ENCODE results near the gene YY1. TPM values are rescaled to one million over a fixed set of nuclear protein-coding genes. Genes with fewer than 3 reads are reported as not detected.

YY1 gene
- total and polyA plus RNA-seq, 9 of the 15 experiments (the other 6 are each of a cell fraction or from before 2014, with no cell fraction given), result 20.8 to 74.2 (median 46.7) TPM

DNA sequence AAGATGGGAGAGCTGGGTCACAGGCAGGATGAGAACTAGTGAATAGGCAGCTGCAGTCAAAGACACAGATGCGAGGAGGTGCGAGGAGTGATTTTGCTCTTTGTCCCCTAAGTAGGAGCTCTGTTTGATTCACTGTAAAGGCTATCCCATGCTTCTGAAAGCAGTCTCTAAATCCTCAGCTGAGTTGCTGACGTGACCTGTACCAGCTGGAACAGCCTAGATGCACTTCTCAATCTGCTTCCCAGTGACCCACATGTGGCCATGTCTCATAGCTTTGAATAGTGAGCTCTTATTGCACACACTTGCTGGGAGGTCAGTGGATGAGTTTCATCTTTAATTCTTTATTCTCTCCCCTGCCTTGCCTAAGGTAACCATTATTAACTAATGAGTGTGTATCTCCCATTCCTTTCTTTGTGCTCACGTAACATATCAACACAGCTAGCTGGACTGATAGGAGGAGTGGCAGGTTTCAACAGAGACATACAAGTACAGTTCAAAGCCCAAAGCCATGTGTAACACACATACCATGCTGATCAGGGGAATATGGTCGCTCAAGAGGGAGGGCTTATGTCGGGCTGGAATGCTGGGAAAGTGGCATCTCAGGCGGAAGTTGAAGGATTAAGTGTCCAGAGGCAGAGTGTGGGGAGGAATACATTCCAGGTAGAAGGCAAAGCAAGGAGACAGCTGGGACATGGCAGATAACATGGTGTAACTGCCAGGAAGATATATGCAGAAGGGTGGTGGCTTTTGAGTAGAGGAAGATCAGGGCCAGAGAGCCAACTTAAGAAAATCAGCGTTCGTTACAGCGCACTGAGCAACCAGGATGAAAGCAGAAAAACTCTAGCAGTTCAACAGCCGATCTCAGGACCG is 15.4 kb upstream of the YY1 start (continued):
- TF ChIP-seq, protein P1, sequence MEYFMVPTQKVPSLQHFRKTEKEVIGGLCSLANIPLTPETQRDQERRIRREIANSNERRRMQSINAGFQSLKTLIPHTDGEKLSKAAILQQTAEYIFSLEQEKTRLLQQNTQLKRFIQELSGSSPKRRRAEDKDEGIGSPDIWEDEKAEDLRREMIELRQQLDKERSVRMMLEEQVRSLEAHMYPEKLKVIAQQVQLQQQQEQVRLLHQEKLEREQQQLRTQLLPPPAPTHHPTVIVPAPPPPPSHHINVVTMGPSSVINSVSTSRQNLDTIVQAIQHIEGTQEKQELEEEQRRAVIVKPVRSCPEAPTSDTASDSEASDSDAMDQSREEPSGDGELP (CRISPR knock-in tag; IDR thresholded peaks at IDR 0.05; ENCODE audit: borderline replicate concordance), result peak; percentile 48; the same call in 1 of the 2 replicates
- TF ChIP-seq TAF9B (IDR thresholded peaks at IDR 0.05; ENCODE audit: partially characterized antibody), result no peak
- TF ChIP-seq POU5F1 (IDR thresholded peaks at IDR 0.05; ENCODE audit: borderline replicate concordance, low read depth, low read length, partially characterized antibody), result no peak
- TF ChIP-seq POLR2H (tag; IDR thresholded peaks at IDR 0.05; ENCODE audit: low read depth), result no peak
- TF ChIP-seq KLF16 (IDR thresholded peaks at IDR 0.05), result no peak
- TF ChIP-seq RBM39 (optimal IDR thresholded peaks at IDR 0.05; ENCODE audit: low read depth, low read length), result no peak
- peak; percentile 22; the same call in 1 of the 2 replicates for TF ChIP-seq PHF8 (IDR thresholded peaks at IDR 0.05; ENCODE audit: borderline replicate concordance, low read length)
- TF ChIP-seq, protein P2, sequence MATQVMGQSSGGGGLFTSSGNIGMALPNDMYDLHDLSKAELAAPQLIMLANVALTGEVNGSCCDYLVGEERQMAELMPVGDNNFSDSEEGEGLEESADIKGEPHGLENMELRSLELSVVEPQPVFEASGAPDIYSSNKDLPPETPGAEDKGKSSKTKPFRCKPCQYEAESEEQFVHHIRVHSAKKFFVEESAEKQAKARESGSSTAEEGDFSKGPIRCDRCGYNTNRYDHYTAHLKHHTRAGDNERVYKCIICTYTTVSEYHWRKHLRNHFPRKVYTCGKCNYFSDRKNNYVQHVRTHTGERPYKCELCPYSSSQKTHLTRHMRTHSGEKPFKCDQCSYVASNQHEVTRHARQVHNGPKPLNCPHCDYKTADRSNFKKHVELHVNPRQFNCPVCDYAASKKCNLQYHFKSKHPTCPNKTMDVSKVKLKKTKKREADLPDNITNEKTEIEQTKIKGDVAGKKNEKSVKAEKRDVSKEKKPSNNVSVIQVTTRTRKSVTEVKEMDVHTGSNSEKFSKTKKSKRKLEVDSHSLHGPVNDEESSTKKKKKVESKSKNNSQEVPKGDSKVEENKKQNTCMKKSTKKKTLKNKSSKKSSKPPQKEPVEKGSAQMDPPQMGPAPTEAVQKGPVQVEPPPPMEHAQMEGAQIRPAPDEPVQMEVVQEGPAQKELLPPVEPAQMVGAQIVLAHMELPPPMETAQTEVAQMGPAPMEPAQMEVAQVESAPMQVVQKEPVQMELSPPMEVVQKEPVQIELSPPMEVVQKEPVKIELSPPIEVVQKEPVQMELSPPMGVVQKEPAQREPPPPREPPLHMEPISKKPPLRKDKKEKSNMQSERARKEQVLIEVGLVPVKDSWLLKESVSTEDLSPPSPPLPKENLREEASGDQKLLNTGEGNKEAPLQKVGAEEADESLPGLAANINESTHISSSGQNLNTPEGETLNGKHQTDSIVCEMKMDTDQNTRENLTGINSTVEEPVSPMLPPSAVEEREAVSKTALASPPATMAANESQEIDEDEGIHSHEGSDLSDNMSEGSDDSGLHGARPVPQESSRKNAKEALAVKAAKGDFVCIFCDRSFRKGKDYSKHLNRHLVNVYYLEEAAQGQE (IDR thresholded peaks at IDR 0.05; ENCODE audit: borderline replicate concordance), result peak; percentile 38; the same call in 1 of the 2 replicates
- TF ChIP-seq, protein P2 (CRISPR knock-in tag; IDR thresholded peaks at IDR 0.05; ENCODE audit: low read depth), result no peak
- TF ChIP-seq EP300 (IDR thresholded peaks at IDR 0.05; ENCODE audit: low read length), result peak; percentile 12; the same call in 1 of the 2 replicates
- no peak for TF ChIP-seq MTA1 (IDR thresholded peaks at IDR 0.05; ENCODE audit: borderline replicate concordance)
- TF ChIP-seq DACH1 (IDR thresholded peaks at IDR 0.05; ENCODE audit: partially characterized antibody), result peak; percentile 53
- TF ChIP-seq, protein P3, sequence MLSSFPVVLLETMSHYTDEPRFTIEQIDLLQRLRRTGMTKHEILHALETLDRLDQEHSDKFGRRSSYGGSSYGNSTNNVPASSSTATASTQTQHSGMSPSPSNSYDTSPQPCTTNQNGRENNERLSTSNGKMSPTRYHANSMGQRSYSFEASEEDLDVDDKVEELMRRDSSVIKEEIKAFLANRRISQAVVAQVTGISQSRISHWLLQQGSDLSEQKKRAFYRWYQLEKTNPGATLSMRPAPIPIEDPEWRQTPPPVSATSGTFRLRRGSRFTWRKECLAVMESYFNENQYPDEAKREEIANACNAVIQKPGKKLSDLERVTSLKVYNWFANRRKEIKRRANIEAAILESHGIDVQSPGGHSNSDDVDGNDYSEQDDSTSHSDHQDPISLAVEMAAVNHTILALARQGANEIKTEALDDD (IDR thresholded peaks at IDR 0.05), result peak; percentile 64; the same call in 1 of the 2 replicates
- TF ChIP-seq HNRNPUL1 (IDR thresholded peaks at IDR 0.05; ENCODE audit: low read length), result no peak
- peak in 1 of 3 experiments; percentile 20 for TF ChIP-seq YY1 (IDR thresholded peaks at IDR 0.05; ENCODE audit: borderline replicate concordance in 1 of 3, control insufficient read depth in 1 of 3, extremely low read depth in 1 of 3, insufficient read depth in 3 of 3, insufficient read length in 1 of 3, insufficient replicate concordance in 2 of 3, low read depth in 1 of 3, low read length in 2 of 3)
- TF ChIP-seq ARID1B (IDR thresholded peaks at IDR 0.05), result peak; percentile 75
